Measurements from ENCODE around the gene CAPNS2.

- TF ChIP-seq POLR2A (IDR thresholded peaks at IDR 0.05) (no peak), CTCF (IDR thresholded peaks at IDR 0.05) (no peak)
These were observed at the start of gene CAPNS2 for GRCh38 chr16:55566432-55567175.
